Myocyte (in vitro differentiated cells): ENCODE results near the gene PNPLA6. TPM values are rescaled to one million over a fixed set of nuclear protein-coding genes. Genes with fewer than 3 reads are reported as not detected.
"Not testable (repeated sequence)": the region's sequence is repeated elsewhere in the genome, so short reads cannot be mapped to it uniquely, and the experiment has no call there.

Experiments used
- DNase-seq: peaks from one replicate; pipeline ENCODE4 v3.0.0-alpha.2; 2012; ENCODE audit warnings: low read depth
- total RNA-seq: library from RNA; depleted of rRNA; stranded (reverse); fragments of >200 nt; gene quantifications from 2 replicates; pipeline ENCODE4 v1.2.3, GENCODE V29; 2014

Gene PNPLA6
- total RNA-seq, 1 donor from 2014 or later: 92.8 TPM

- DNase-seq: no peak
These were observed 15.7 kb downstream of the PNPLA6 start for GRCh38 chr19:7550987-7551761.

- DNase-seq: no peak
These were observed 17.3 kb downstream of the PNPLA6 start for GRCh38 chr19:7552781-7553180.

GRCh38 chr19:7554565-7554964, 19.0 kb downstream of the PNPLA6 start:
- no peak for DNase-seq

- no peak for DNase-seq
These were observed 19.7 kb downstream of the PNPLA6 start for GRCh38 chr19:7554990-7555864.

GRCh38 chr19:7556696-7557315, 21.3 kb downstream of the PNPLA6 start:
- no peak for DNase-seq

- DNase-seq: no peak
These were observed 23.1 kb downstream of the PNPLA6 start for GRCh38 chr19:7558667-7559066.

- DNase-seq: no peak
These were observed 23.6 kb downstream of the PNPLA6 start for GRCh38 chr19:7559102-7559501.

- no peak for DNase-seq
These were observed 24.7 kb downstream of the PNPLA6 start for GRCh38 chr19:7560255-7560654.

GRCh38 chr19:7561325-7561724, 25.8 kb downstream of the PNPLA6 start:
- DNase-seq: no peak

GRCh38 chr19:7562646-7563393, 27.3 kb downstream of the PNPLA6 start:
- peak; percentile 5 for DNase-seq

- no peak for DNase-seq
These were observed 29.3 kb downstream of the PNPLA6 start for GRCh38 chr19:7564866-7565265.

- no peak for DNase-seq
These were observed 29.8 kb downstream of the PNPLA6 start for GRCh38 chr19:7565332-7565731.

- no peak for DNase-seq
These were observed 35.2 kb downstream of the PNPLA6 start for GRCh38 chr19:7570761-7571160.

- DNase-seq: peak; percentile 8
These were observed 40.0 kb downstream of the PNPLA6 start for GRCh38 chr19:7575434-7576040.

GRCh38 chr19:7577422-7577821, 41.9 kb downstream of the PNPLA6 start:
- DNase-seq: not testable (repeated sequence)

GRCh38 chr19:7578127-7578526, 42.6 kb downstream of the PNPLA6 start:
- DNase-seq: no peak

GRCh38 chr19:7579182-7579581, 43.7 kb downstream of the PNPLA6 start:
- DNase-seq: no peak

- DNase-seq: no peak
These were observed 46.9 kb downstream of the PNPLA6 start for GRCh38 chr19:7582446-7582845.

GRCh38 chr19:7589822-7590221, 54.3 kb downstream of the PNPLA6 start:
- no peak for DNase-seq

- DNase-seq: no peak
These were observed 54.7 kb downstream of the PNPLA6 start for GRCh38 chr19:7590256-7590655.
